GM19452 (cell line): ENCODE results near the gene JAG1.

ENCODE experiments used
- ATAC-seq: cut with Tn5 transposase; IDR thresholded peaks from one replicate; pipeline ENCODE4 v1.9.1; 2021; ENCODE audit not compliant: unreplicated experiment

The JAG1 gene

DNA sequence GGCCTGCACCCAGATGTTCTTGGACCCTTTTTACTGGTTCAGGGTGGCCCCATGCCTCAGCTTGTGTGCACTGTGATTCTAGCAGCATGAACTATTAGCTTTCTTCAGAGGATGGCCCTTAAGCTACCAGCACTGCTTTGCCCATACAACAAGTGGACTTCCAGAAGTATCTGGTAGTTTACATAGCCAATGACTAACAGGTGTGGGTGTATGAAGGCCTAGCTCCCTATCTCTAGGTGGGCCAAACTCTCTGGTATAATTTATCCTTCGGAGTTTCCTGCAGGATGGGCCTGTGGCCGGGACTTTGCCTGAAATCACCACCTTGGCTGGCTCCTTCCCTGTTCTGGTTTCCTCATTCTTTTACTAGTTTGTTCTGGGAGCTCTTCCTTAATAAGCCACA, 26.1 kb upstream of the JAG1 start:
- no peak for ATAC-seq

DNA sequence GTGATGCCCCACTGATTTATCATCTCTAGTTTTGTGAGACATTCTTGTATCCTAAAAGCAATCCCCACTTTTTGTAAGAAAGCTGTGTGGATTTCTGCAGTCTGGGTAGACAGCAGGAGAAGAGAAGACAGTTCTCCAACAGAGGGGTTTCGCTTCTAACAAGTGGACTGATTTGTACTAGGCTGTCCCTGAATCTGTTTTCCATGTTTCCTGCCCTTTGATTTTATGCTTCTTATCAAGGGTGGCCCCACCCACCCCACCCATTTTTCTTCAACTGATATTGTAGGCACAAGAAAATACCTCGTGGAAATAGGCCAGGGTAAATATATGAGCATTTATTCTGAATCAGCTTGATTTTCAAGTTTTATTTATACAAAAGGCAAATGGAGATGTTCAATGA, 25.7 kb upstream of the JAG1 start:
- ATAC-seq, result no peak

DNA sequence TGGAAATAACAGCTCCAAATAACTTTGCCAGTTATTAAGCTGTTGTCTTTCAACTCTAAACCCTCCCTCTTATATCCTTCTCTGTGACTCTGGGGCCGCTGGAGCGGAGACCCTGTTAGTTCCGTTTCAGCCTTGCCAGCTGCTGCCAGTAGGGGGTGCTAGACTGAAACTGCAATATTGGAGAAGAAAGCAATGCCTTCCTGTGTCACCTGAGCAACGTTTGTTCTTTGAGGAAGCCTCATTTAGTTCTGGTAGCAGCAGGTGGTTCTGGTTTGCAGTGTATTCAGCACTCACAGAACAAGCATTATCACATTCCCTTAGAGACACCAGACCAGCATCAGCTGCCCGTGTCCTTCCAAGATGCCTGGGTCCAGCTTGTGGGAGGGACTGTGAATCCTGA, 22.9 kb upstream of the JAG1 start:
- no peak for ATAC-seq

DNA sequence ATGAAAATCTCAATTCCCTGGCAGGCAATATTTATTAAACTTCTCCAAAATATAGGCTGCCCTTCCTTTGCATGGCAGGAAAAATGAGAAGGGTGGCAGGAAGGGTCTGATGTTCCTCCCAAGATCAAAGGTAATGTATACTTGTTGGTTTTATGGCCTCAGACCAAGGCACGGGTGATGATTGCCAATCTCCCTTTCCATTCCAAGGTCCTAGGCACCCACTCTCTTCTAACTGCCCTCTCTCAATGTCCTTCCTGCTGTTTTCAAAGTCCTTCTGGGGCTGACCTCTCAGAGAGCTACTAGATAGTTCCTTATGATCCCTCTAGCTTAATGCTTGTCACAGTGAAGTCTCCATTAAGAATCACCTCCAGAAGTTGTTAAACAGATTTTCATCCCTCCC, 15.6 kb upstream of the JAG1 start:
- ATAC-seq, result no peak

DNA sequence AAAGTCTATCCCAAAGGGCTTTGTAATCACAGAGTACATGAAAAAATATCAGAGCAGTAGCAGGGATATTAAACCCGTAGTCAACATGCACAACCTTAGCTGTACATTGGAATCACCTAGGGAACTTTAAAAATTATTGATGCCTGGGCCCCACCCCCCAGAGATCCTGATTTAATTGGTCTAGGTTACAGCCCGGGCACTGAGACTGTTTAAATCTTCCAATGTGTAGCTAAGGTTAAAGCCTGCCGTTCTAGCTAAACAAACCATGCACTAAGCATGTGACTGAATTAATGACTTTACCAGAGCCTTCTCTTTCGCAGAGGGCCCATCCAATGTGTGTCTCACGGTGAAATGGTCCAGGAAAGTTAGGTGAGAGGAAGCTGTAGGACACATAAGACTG, 14.1 kb upstream of the JAG1 start:
- ATAC-seq, result no peak

DNA sequence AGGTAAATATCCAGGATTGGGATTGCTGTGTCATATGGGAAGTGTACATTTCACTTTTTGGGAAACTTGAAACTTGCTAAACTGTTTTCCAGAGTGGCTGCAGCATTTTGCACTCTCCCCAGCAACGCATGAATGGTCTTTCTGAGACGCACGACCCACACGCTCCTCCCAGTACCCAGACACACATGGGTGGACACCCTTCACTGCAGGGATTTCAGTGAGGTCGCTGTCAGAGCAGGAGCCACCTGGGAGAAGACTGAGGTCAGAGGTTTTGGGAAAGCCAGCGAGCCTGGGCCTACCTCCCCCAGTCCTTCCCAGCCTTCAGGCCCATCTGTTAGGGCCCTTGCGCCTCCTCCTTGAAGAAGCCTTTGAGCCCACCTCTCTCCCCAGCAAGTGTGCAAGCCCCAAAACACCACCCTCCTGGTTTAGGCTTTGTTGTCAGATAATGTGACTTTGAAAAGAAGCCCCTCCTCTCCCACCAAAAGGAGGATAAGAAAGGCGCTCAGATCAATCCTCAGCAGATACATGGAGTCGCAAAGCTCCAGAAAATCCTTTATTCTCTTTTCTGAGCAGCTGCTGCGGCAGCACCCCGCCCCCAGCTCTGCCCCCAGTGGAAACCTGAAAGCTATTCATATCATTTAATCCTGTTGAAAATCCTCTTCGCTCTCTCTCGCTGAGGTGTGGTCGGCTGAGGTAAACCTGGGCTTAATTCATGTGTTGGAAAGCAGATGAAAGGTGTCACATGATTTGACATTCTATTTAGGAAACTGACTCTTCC, 12.7 kb upstream of the JAG1 start:
- ATAC-seq, result no peak

DNA sequence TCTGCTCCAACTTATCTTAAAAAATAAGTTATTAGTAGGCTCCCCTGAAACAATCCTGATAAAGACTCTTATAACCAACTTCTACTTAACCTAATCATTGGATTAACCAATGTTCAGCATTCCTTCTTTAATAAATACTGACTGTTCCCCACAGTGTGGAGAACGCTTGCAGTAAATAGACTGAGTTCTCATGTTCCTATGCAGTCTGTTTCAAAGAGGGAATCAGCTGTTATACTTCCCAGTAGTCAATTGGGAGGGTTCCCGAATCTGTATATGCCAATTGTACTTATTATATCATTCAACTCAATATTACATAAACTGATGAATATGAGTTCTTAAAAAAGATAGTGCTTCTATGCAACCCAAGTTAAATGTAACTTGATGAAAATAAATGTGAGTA, 9.7 kb upstream of the JAG1 start:
- no peak for ATAC-seq

DNA sequence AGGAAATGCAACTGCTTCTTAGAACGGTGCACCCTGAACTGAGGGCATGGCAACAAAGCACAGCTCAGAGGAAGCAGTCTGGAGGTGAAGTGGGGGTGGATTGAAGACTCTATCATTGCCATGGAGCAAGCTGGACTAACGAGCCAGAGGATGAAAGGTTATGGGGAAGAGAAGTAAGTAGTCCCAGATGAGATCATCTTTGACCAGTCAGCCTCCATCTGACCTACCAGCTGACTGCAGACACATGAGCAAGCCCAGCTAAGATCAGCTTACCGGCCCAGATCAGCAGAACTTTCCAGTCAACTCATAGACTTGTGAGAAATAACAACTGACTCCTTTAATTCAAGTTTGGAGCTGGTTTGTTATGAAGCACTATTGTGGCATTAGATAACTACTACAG, 9.1 kb upstream of the JAG1 start:
- ATAC-seq, result no peak

DNA sequence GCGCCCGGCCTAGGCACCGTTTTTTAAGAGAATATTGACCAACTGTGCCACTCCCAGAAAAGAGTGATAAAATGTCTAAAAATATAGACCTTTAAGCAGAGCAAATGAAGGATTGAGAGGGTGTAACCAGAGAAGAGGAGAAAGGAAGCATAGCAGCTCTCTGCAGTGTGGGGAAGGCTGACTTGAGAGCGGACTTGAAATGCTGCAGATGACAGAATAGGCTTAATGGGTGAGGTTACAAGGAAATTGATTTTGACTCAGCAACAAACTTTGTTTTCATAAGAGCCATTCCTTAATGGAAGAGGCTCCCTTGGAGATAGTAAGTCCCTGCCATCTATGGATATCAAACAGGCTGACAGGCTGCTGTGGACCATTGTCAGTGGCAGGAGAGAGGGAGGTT, 7.7 kb upstream of the JAG1 start:
- no peak for ATAC-seq

DNA sequence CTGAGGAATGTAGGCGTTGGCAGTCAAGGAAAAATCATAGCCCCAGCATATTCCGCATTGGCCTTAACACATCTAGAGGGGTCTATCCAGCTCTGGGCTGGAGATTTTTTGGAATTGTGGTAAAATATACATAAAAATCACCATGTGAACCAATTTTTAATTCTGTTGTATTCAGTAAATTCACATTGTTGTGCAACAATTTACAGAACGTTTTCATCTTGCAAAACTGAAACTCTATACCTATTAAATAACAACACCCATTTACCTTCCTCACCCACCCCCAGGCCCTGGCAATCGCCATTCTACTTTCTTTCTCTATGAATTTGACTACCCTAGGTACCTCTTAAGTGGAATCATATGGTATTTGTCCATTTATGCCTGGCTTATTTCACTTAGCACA, 6.8 kb upstream of the JAG1 start:
- ATAC-seq, result no peak

DNA sequence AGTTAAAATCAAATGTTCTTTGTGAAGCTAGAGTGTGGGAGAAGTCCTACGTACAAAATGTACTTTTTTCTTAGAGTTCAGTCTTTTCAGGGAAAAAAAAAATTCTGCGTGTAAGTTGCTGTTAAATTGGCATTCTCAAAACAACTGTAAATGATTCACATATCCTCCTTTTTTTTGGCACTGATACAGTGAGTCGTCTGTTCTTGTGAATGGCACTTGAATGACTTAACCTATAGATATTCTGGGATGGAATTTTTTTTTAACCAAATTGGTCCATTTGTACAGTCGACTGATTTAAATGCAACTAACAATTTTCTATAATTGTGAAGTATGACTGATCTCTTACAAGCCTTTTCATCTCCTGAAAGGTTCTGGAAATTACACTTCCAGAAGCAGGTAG, 5.5 kb upstream of the JAG1 start:
- ATAC-seq, result no peak

DNA sequence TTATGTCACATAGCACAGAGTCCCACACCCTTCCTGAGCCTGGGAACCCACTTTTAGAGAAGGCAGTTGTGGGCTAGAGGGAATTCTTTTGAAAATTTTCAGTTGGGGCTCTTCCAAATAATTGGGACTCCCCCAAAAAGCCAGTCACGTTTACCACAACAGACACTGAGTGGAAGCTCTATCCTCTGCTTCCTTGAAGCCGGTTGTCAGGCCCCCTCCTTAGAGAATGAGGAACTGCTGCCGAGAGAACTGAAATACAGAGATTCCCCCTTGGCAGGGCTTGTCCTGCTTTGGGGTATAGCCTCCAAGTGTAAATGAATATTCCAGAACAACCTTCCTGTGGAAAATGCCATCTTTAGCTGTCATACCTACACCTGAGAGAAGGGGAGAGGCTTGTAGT, 2.7 kb upstream of the JAG1 start:
- no peak for ATAC-seq

DNA sequence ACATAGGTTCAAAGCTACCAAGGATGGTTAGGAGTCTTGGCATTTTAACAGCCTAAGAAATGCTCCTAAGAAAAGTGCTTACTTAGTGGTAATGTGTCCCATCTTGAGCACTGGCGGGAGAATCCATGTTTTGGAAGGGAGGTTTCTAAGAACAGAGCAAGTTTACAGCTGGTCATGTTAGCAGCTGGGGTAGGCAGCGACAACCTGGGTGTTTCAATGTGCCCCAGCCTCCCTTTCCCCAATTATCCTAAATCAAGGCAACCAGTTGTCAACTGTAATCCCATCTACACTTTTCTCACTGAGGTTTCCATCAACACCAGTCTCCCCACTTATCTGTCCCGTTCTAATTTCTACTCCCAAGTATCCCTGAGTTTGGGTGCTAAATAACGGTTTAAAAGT, 1.6 kb upstream of the JAG1 start:
- no peak for ATAC-seq

DNA sequence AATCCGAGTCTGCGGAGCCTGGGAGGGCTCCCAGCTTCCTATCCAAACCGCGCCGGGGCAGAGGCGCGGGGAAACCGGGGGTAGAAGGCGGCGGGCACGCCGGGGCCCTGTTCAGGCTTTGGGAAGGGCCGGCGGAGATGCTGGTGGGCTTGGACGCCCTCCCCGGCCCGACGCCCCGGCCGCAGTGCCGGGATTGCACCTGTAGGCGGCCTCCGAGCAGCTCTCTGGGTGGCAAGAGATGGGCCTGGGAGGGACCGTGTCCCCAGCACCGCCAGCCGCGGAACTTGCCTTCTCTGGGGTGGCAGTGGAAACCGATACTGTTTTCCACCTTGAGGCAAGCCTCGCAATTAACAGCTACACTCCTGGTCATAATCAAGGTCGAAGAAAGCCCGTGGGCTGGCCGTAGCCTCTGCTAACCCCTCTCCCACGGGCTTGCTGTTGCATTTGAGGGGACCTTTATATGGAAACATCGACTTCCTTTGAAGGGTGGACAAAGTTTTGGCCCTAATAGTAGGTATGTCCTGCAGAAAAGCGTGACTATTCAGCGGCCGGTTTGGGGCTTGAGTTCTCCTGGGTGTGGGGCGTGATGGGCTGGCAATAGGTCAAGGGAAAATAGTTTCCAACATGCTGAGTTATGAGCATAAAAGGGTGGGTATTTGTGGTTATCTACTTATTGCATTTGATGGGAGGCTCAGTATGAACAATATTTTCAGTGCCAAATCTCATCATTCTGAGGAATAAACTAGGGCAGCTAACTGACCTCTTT, 1.1 kb upstream of the JAG1 start:
- ATAC-seq, result peak; percentile 45

DNA sequence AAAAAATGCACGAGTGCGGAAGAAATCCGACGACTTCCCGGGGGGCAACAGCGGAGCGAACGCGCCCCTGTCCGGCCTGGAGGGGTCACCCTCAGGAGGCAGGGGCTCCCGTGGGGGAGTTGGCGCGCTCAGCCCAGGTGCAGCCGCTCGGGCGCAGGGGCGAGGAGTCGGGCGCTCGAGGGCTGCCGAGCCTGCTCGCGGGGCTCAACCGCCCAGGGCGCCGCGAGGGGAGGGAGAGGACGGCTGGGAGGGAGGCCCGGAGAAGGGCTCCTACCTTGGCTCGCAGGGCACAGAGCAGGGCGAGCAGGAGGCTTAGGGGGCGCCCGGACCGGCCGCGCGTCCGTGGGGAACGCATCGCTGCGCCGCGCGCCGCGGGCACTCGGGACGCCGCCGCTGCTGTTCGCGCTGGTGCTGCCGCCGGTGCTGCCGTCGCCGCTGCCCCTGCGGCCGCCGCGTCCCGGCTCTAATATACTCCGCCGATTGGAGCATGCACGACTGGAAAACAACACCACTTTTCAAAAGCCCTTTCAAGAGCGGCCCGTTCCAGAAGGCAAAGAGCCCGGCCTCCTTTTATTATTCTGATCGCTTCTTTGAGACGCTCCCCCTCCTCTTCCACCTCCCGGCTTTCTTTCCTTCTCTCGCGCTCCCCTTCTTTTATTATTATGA, 490 bp downstream of the JAG1 start:
- ATAC-seq, result no peak

DNA sequence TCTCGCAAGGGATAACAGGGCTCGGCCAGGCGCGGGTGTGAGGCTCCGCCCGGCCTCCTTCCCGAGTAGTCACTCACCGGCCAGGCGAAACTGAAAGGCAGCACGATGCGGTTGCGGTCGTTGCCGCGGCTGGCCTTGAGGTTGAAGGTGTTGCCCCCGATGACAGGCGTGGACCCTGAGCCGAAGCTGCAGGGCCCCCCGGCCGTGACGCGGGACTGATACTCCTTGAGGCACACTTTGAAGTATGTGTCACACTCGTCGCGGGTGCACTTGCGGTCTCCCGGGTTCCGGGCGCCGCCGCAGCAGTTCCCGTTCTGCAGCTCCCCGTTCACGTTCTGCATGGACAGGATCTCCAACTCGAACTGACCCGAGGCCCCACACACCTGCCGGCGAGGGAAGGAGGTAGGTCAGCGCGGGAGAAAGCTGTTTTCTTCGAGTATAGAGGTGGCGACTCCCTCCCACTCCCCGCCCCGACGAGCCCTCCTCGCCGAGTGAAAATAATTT, 1.1 kb downstream of the JAG1 start:
- ATAC-seq, result no peak

DNA sequence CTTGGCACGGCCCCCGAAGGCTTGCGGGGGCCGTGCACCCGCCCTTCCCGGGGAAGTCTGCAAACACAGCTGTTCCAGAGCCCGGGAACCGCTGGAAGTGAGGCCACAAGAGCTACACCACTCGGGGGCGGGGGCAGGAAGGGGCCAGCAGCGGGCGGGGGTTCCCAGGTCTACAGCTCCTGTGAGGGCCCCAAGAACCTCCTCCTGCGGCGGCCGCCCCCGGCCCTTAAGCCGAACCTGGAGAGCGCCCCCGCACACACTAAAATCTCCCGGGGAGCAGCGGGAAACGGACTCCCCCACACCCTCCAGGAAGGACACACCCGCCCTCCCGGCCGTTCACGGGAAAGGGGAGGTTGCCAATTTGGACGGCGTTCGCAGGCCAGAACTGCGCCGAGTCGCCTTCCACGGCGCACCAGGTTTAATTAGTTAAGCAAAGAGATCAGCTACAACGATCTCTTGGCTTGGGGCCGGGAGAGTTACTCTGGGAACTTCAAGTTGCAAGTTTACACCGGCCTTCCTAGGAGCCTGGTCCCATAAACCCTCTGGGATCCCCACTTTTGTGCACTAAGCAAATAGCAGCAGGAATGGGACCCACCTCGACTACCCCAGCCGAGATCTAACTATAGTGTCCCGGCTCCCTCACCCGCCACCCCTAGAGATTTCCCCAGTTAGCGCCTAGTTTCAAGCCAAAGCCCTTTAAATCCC, 1.7 kb downstream of the JAG1 start:
- ATAC-seq, result no peak

DNA sequence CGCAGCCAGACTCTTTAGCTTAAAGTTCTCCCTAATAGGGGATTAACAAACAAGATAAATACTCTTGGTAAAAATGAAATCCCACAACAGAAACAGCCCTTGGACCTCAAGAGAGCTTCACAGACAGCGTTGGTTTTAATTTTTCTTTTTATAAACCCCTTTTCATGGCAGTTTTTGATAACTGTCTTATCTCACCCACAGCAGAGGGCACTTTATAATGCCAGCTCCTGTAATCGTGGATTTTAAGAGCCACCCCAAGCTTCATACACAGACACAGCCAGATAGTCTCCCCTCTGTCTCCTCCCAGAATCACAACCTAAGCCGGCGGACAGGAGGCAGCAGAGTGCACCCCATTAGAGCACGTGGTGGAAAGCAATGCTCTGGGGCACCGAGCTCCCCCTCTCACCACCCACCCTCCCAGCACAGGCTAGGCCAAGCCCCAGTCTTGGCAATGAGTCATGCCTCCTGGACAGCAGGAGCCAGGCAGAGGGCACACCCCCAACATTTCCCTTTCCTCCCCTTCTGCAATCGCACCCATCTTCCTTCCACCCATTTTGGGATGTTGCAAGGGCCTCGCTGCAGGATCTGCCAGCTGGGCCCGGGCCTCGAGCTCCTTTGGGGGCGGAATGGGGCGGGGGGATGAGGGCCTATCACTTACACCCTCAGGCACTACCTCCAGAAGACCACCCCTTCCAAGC, 2.4 kb downstream of the JAG1 start:
- peak; percentile 28 for ATAC-seq

DNA sequence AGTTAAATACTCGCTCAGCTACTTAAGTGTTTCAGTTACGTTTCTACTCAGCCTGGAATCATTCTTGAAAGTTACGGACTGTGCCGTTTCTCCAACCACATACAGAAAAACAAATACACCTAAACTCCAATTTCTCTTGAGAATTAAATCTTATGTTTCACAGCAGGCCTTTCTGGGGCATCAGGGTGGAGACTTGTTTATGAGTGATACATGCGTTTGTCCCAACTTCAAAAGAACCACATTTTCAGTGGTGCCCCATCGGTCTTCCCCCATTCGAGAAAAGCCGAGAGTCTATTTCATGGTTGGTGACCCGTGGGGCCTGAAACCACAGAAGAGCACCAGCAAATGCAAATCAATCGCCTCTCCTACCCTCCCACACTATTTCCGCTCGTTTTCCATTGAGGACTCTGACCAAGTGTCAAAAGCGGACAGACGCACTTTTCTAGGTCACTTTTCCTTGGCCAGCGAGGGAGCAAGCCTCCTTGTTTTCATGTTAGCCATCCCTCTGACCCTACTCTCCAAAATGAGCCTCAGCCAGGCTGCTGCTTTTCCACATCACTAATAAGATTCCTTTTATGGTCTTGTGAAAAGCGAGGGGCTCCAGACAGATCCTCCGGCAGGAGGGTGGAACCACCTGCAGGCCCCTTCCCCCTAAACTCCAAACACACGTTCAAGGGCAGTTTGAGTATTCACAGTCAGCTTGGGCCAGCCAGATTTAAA, 3.1 kb downstream of the JAG1 start:
- peak; percentile 20 for ATAC-seq

DNA sequence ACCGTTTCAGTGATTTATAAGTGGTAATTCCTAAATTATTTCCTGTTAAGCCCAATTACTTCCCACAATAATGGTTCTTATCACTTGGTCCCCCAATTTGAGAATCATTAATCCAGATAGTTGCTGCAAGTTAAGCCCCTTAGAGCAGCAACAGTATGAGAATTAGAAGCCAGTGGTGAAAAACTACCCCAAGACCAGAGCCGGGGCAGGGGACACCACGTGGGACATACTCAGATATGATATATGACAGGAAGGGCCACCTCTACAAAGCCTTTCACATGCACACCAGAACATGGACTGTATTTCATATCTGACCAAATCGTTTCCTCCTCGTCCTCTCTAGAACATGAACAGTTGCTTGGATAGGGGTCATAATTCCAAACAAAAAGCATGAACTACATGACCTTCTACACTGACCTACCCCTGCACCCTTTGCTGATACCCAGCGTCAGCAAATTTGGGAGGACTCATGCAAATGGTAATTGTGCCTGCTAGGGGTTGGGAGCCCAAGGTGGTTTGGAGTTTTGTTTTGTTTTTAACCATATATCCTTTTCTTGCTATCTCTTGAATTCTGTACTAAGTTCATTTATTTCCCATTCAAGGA, 3.9 kb downstream of the JAG1 start:
- ATAC-seq, result no peak
